ENCODE data around the gene CERS6. TPM values are rescaled to one million over a fixed set of nuclear protein-coding genes. Genes with fewer than 3 reads are reported as not detected.
"Not testable (repeated sequence)": the region's sequence is repeated elsewhere in the genome, so short reads cannot be mapped to it uniquely, and the experiment has no call there.

Gene CERS6
- total and polyA plus RNA-seq, 10 donors, result 2.5 to 22.3 (median 12.8) TPM

DNA sequence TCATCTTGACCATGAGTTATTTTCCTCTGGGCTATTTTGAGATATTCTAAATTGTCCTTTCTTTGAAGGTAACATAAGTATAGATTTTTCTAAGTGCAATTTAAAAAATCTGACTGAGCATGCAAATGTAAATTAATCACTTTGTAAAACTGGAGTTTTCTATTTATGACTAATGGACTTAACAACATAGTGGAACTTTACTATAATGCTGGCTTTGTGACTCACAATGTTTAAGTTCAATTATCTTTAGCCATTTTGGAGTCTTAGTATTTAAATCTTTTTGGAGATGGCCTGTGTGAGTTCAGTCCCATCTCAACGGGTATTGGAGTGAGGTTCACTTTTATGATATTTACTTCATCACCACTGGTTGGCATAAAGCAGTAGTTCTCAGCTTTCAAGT, 311.2 kb downstream of the CERS6 start:
- WGBS, 5 donors, result 71 to 91% (median 84%) methylated on average over 1 of the region's 1 CpG
- H3K36me3 ChIP-seq, result peaks cover 0 to 44% (median 4%) of the 10 kb centered on the region in 6 donors

DNA sequence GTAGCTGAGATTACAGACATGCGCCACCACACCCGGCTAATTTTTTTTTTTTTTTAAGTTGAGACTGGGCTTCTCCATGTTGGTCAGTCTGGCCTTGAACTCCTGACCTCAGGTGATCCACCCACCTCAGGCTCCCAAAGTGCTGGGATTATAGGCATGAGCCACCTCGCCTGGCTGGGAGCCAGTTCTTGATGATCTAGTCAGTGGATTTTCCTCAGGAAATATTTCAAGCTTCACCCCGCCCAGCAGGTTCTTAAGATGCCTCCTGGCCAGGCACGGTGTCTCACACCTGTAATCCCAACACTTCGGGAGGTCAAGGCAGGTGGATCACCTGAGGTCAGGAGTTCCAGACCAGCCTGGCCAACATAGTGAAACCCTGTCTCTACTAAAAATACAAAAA, 312.3 kb downstream of the CERS6 start:
- H3K27me3 ChIP-seq (replicated peaks in 1 of 7); DNase-seq; H3K27ac ChIP-seq; H3K4me1 ChIP-seq; H3K4me3 ChIP-seq; intact Hi-C loops (cut with DNase I; ENCODE audit: low total_unique reads); H3K9me3 ChIP-seq: not testable (repeated sequence)
- peaks cover 0 to 47% (median 4%) of the 10 kb centered on the region in 6 donors for H3K36me3 ChIP-seq
- 90 to 94% (median 93%) methylated on average over 6 of the region's 6 CpGs for WGBS, 5 donors

More for the DNA sequence above, 311.2 kb downstream of the CERS6 start:
- no peaks in the 10 kb centered on the region for H3K27me3 ChIP-seq (replicated peaks in 1 of 7)
- TF ChIP-seq POLR2A (IDR thresholded peaks at IDR 0.05) (no peak), POLR2AphosphoS5 (IDR thresholded peaks at IDR 0.05) (no peak)
- TF ChIP-seq, protein P1, sequence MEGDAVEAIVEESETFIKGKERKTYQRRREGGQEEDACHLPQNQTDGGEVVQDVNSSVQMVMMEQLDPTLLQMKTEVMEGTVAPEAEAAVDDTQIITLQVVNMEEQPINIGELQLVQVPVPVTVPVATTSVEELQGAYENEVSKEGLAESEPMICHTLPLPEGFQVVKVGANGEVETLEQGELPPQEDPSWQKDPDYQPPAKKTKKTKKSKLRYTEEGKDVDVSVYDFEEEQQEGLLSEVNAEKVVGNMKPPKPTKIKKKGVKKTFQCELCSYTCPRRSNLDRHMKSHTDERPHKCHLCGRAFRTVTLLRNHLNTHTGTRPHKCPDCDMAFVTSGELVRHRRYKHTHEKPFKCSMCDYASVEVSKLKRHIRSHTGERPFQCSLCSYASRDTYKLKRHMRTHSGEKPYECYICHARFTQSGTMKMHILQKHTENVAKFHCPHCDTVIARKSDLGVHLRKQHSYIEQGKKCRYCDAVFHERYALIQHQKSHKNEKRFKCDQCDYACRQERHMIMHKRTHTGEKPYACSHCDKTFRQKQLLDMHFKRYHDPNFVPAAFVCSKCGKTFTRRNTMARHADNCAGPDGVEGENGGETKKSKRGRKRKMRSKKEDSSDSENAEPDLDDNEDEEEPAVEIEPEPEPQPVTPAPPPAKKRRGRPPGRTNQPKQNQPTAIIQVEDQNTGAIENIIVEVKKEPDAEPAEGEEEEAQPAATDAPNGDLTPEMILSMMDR (IDR thresholded peaks at IDR 0.05 in 8 of 11, conservative IDR thresholded peaks at IDR 0.05 in 3 of 11), result no peak
- H3K27ac ChIP-seq, result no peak overlapping the region
- intact Hi-C loops (cut with DNase I; ENCODE audit: low total_unique reads), result no loop called here
- H3K4me3 ChIP-seq, result no peak overlapping the region
- peaks cover 0 to 7% (median 0%) of the 10 kb centered on the region in 6 donors for H3K4me1 ChIP-seq
- no peaks in the 10 kb centered on the region for H3K9me3 ChIP-seq
- no peak for DNase-seq

DNA sequence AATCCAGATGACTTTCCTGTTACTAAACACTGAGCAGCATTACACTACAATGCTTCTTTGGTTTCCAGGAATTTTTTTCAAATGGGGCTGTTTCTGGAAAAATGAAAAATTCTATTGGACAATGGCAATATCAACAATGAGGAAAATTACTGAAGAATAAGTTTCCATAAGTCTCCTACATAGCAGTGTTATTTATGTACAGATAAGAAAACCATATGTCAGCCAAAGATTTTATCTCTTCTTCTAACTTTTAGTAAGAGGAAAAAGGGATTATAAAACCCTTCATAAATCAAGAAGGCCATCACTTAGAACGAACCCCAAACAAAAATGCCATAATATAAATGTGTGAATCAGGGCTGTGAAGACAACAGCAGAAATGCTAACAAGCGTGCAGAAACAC, 314.7 kb downstream of the CERS6 start:
- peaks cover 0 to 47% (median 4%) of the 10 kb centered on the region in 6 donors for H3K36me3 ChIP-seq
- H3K9me3 ChIP-seq, result peaks cover 0 to 5% (median under 1%) of the 10 kb centered on the region in 8 donors
- TF ChIP-seq POLR2AphosphoS5 (IDR thresholded peaks at IDR 0.05), result no peak
- TF ChIP-seq, protein P1 (IDR thresholded peaks at IDR 0.05 in 8 of 11, conservative IDR thresholded peaks at IDR 0.05 in 3 of 11), result no peak
- TF ChIP-seq POLR2A (IDR thresholded peaks at IDR 0.05), result no peak
- no peak for DNase-seq
- H3K4me3 ChIP-seq, result no peak overlapping the region
- peaks cover 0 to 2% (median 0%) of the 10 kb centered on the region in 6 donors for H3K4me1 ChIP-seq
- no peak overlapping the region for H3K27ac ChIP-seq
- no peaks in the 10 kb centered on the region for H3K27me3 ChIP-seq (replicated peaks in 1 of 7)
- 77 to 89% (median 85%) methylated on average over 2 of the region's 2 CpGs for WGBS, 5 donors
- intact Hi-C loops (cut with DNase I; ENCODE audit: low total_unique reads), result loop anchor here (5.0 kb wide), 1 partner anchor 152 kb away; no protein-coding TSS in a partner anchor

DNA sequence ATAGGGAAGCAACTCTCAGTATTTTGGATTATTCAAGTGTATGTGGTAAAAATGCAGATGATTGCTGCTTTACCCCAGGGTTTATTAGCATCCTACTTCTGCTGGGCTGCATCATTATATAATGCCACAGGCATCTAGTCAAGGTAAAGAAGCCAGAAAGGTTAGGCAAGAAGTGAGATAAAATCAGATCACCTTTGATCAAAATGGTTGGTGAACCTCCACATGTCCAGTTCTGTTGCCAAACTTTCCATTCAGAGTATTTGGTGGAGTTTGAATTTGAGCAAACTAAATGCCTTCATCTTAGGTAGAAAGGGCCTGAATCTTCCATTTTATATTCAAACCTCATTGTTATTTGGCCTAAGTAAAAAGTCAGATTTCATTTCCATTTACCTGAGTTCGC, 316.6 kb downstream of the CERS6 start:
- H3K27ac ChIP-seq, result no peak overlapping the region
- peaks cover 0 to 36% (median 4%) of the 10 kb centered on the region in 6 donors for H3K36me3 ChIP-seq
- intact Hi-C loops (cut with DNase I; ENCODE audit: low total_unique reads), result loop anchor here (5.0 kb wide), 1 partner anchor 150 kb away; no protein-coding TSS in a partner anchor
- TF ChIP-seq POLR2AphosphoS5 (IDR thresholded peaks at IDR 0.05), result no peak
- TF ChIP-seq, protein P1 (IDR thresholded peaks at IDR 0.05 in 8 of 11, conservative IDR thresholded peaks at IDR 0.05 in 3 of 11), result no peak
- no peak for TF ChIP-seq POLR2A (IDR thresholded peaks at IDR 0.05)
- 93 to 100% (median 98%) methylated on average over 1 of the region's 1 CpG for WGBS, 5 donors
- H3K4me1 ChIP-seq, result no peaks in the 10 kb centered on the region
- no peak overlapping the region for H3K4me3 ChIP-seq
- DNase-seq, result no peak
- H3K27me3 ChIP-seq (replicated peaks in 1 of 7), result no peaks in the 10 kb centered on the region
- H3K9me3 ChIP-seq, result peaks cover 0 to 9% (median 2%) of the 10 kb centered on the region in 8 donors

All from spleen (tissue), 11 donors.